ENCODE data around the gene MMP15. TPM values are rescaled to one million over a fixed set of nuclear protein-coding genes. Genes with fewer than 3 reads are reported as not detected.

The MMP15 gene
- total RNA-seq, 1 experiment from 2014 or later, result 27.0 TPM

- Mint-ChIP-seq H3K27ac (ENCODE audit: unreplicated experiment) (no peak overlapping the region), H3K4me1 (ENCODE audit: low read depth, unreplicated experiment) (peaks cover 18% of the 10 kb centered on the region), H3K27me3 (ENCODE audit: insufficient read depth, unreplicated experiment) (no peaks in the 10 kb centered on the region), H3K9me3 (ENCODE audit: unreplicated experiment) (no peaks in the 10 kb centered on the region), H3K4me3 (ENCODE audit: unreplicated experiment) (no peak overlapping the region), H3K36me3 (ENCODE audit: insufficient read depth, unreplicated experiment) (peaks cover 9% of the 10 kb centered on the region)
- no TSS peak for BruUV-seq (replicated peaks)
- ChIA-PET POLR2A (no interaction called here), CTCF (no interaction called here)
- DNase-seq, result peak; percentile 72 to 77
- Histone ChIP-seq H3K9me3 (no peaks in the 10 kb centered on the region), H3K36me3 (ENCODE audit: control insufficient read depth, insufficient read depth, low read length) (no peaks in the 10 kb centered on the region), H3K27me3 (replicated peaks; ENCODE audit: control insufficient read depth, insufficient read depth, low read length) (no peaks in the 10 kb centered on the region), H3K4me3 (ENCODE audit: low read depth, low read length) (no peak overlapping the region), H3K4me1 (peaks cover 22% of the 10 kb centered on the region)
- TF ChIP-seq CTCF (IDR thresholded peaks at IDR 0.05; ENCODE audit: insufficient read depth in 1 of 2, low read depth in 1 of 2, low read length in 1 of 2, severe bottlenecking in 1 of 2, unreplicated experiment in 1 of 2), result peak; percentile 52 to 81
- intact Hi-C loops (cut with micrococcal nuclease; ENCODE audit: unreplicated experiment), result loop anchor here (1.0 kb wide), 1 partner anchor 31 kb away; the partner anchor contains the start of gene MMP15
These were observed 30.8 kb upstream of the MMP15 start for GRCh38 chr16:57994778-57995177.

- peaks cover 18% of the 10 kb centered on the region for H3K4me1 Mint-ChIP-seq (ENCODE audit: low read depth, unreplicated experiment)
- peaks cover 23% of the 10 kb centered on the region for H3K4me1 ChIP-seq
- CTCF ChIA-PET, result interaction anchor here (0.5 kb wide), 1 partner anchor 8 kb away, joined by 5 read pairs; no protein-coding TSS in a partner anchor
- no peak for DNase-seq
- intact Hi-C loops (cut with micrococcal nuclease; ENCODE audit: unreplicated experiment), result no loop called here
- H3K27ac Mint-ChIP-seq (ENCODE audit: unreplicated experiment), result no peak overlapping the region
- H3K4me3 Mint-ChIP-seq (ENCODE audit: unreplicated experiment), result no peak overlapping the region
- no peaks in the 10 kb centered on the region for H3K27me3 ChIP-seq (replicated peaks; ENCODE audit: control insufficient read depth, insufficient read depth, low read length)
- peaks cover 11% of the 10 kb centered on the region for H3K36me3 Mint-ChIP-seq (ENCODE audit: insufficient read depth, unreplicated experiment)
- H3K4me3 ChIP-seq (ENCODE audit: low read depth, low read length), result no peak overlapping the region
- H3K9me3 ChIP-seq, result no peaks in the 10 kb centered on the region
- no TSS peak for BruUV-seq (replicated peaks)
- no peaks in the 10 kb centered on the region for H3K36me3 ChIP-seq (ENCODE audit: control insufficient read depth, insufficient read depth, low read length)
- TF ChIP-seq CTCF (IDR thresholded peaks at IDR 0.05; ENCODE audit: insufficient read depth in 1 of 2, low read depth in 1 of 2, low read length in 1 of 2, severe bottlenecking in 1 of 2, unreplicated experiment in 1 of 2), result no peak
- POLR2A ChIA-PET, result interaction anchor here (0.5 kb wide), 1 partner anchor 29 kb away, joined by 3 read pairs; no protein-coding TSS in a partner anchor
- no peaks in the 10 kb centered on the region for H3K27me3 Mint-ChIP-seq (ENCODE audit: insufficient read depth, unreplicated experiment)
- H3K9me3 Mint-ChIP-seq (ENCODE audit: unreplicated experiment), result no peaks in the 10 kb centered on the region
These were observed 29.7 kb upstream of the MMP15 start for GRCh38 chr16:57995721-57996405.

DNA sequence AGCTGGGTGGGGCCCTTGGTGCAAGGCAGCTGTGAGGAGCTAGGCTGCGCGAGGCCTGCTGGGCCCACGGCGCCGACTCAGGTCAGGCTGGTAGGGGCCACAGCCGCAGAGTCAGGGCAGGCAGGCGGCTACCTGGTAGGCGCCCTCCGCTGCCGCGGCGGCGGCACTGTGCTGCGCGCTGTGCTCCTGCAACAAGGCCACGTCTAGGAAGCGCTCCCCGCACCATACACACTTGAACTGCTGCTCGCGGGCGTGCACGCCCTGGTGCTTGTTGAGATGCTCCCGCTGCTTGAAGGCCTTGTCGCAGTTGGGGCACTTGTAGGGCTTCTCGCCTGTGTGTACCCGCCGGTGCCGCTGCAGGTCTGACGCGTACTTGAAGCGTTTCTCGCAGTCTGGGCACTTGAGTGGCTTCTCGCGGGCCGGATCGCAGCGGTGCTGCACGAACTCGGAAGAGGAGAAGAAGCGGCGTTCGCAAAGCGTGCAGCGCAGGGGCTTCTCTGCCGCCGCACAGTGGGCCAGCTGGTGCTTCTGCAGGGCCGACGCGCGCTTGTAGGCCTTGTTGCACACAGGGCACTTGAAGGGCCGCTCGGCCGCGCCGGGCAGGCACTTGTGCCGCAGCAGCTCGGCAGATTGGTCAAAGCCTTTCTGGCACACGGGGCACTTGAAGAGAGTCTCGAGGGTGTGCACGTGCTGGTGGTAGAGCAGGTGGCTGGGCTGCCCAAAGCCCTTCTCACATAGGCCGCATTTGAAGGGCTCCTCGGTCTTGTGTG is 29.0 kb upstream of the MMP15 start:
- Mint-ChIP-seq H3K4me1 (ENCODE audit: low read depth, unreplicated experiment) (peaks cover 18% of the 10 kb centered on the region), H3K36me3 (ENCODE audit: insufficient read depth, unreplicated experiment) (peaks cover 18% of the 10 kb centered on the region), H3K9me3 (ENCODE audit: unreplicated experiment) (no peaks in the 10 kb centered on the region), H3K27ac (ENCODE audit: unreplicated experiment) (no peak overlapping the region), H3K27me3 (ENCODE audit: insufficient read depth, unreplicated experiment) (no peaks in the 10 kb centered on the region), H3K4me3 (ENCODE audit: unreplicated experiment) (no peak overlapping the region)
- no peak for DNase-seq
- no peak for TF ChIP-seq CTCF (IDR thresholded peaks at IDR 0.05; ENCODE audit: insufficient read depth in 1 of 2, low read depth in 1 of 2, low read length in 1 of 2, severe bottlenecking in 1 of 2, unreplicated experiment in 1 of 2)
- BruUV-seq (replicated peaks), result no TSS peak
- Histone ChIP-seq H3K4me1 (peaks cover 23% of the 10 kb centered on the region), H3K36me3 (ENCODE audit: control insufficient read depth, insufficient read depth, low read length) (no peaks in the 10 kb centered on the region), H3K9me3 (no peaks in the 10 kb centered on the region), H3K27me3 (replicated peaks; ENCODE audit: control insufficient read depth, insufficient read depth, low read length) (no peaks in the 10 kb centered on the region), H3K4me3 (ENCODE audit: low read depth, low read length) (no peak overlapping the region)
- intact Hi-C loops (cut with micrococcal nuclease; ENCODE audit: unreplicated experiment), result no loop called here
- ChIA-PET CTCF (interaction anchor here (1.0 kb wide), 1 partner anchor 760 kb away, joined by 3 read pairs; no protein-coding TSS in a partner anchor), POLR2A (interaction anchor here (0.6 kb wide), 1 partner anchor 201 kb away, joined by 3 read pairs; no protein-coding TSS in a partner anchor)

Data from Caco-2 (cell line).